ENCODE measurements around the gene ELOA.
"Not testable (repeated sequence)": the region's sequence is repeated elsewhere in the genome, so short reads cannot be mapped to it uniquely, and the experiment has no call there.

Gene ELOA

GRCh38 chr1:23802809-23803342 lies 59.6 kb downstream of the ELOA start:
- DNase-seq, result not testable (repeated sequence)

GRCh38 chr1:23803674-23804073 lies 60.4 kb downstream of the ELOA start:
- no peak for DNase-seq

- no peak for DNase-seq
These were observed 61.0 kb downstream of the ELOA start for GRCh38 chr1:23804183-23804835.

- DNase-seq, result no peak
These were observed 61.8 kb downstream of the ELOA start for GRCh38 chr1:23805025-23805424.

- DNase-seq, result no peak
These were observed 63.0 kb downstream of the ELOA start for GRCh38 chr1:23806280-23806679.

- no peak for DNase-seq
These were observed 64.2 kb downstream of the ELOA start for GRCh38 chr1:23807453-23807852.

GRCh38 chr1:23809751-23810171 lies 66.5 kb downstream of the ELOA start:
- peak; percentile 63 for DNase-seq

- DNase-seq, result peak; percentile 14
These were observed 67.7 kb downstream of the ELOA start for GRCh38 chr1:23810818-23811540.

All from fibroblast of skin of right biceps (primary cell).